Measurements from ENCODE around the gene GLIS1.

GRCh38 chr1:53677486-53677885 is 61.5 kb downstream of the GLIS1 start:
- TF ChIP-seq CTCF (IDR thresholded peaks at IDR 0.05) (no peak), POLR2A (IDR thresholded peaks at IDR 0.05) (no peak)

Measured in lower leg skin (tissue), 3 donors.